Chondrocyte (in vitro differentiated cells): Measurements from ENCODE around the gene CTCF. TPM values are rescaled to one million over a fixed set of nuclear protein-coding genes. Genes with fewer than 3 reads are reported as not detected.
A peak's percentile ranks its signal among the peaks of the same experiment; 100 is the strongest.

Experiments used
- DNase-seq: peaks from one replicate; pipeline ENCODE4 v3.0.0; 2021; ENCODE audit warnings: mixed read lengths, low spot score
- H3K27ac Mint-ChIP-seq: one replicate; pipeline ENCODE4 v1.8.0; 2021; ENCODE audit warnings: mild to moderate bottlenecking, moderate library complexity, mixed read lengths; ENCODE audit not compliant: unreplicated experiment
- H3K27me3 Mint-ChIP-seq: 2 replicates; pipeline ENCODE4 v1.8.0; 2021; ENCODE audit warnings: low read depth, mixed read lengths
- H3K36me3 Mint-ChIP-seq: 2 replicates; pipeline ENCODE4 v1.8.0; 2021; ENCODE audit warnings: low read depth, mixed read lengths
- H3K4me1 Mint-ChIP-seq: 2 replicates; pipeline ENCODE4 v1.8.0; 2021; ENCODE audit warnings: low read depth, mild to moderate bottlenecking, mixed read lengths
- H3K4me3 Mint-ChIP-seq: one replicate; pipeline ENCODE4 v1.8.0; 2021; ENCODE audit warnings: mild to moderate bottlenecking, moderate library complexity, mixed read lengths; ENCODE audit not compliant: unreplicated experiment
- H3K9me3 Mint-ChIP-seq: 2 replicates; pipeline ENCODE4 v1.8.0; 2021; ENCODE audit warnings: low read depth, mixed read lengths
- CTCF ChIP-seq: fragments of 200-600 bp; sonication (generic); IDR thresholded peaks from 2 replicates; pipeline ENCODE4 v1.5.0; 2021; ENCODE audit warnings: antibody characterized with exemption, mild to moderate bottlenecking, moderate library complexity
- total RNA-seq: library from RNA; stranded (reverse); gene quantifications from 3 replicates; pipeline ENCODE4 v1.2.1, GENCODE V29; 2021

Gene CTCF
- total RNA-seq, 1 donor from 2014 or later, result 31.2 TPM

DNA sequence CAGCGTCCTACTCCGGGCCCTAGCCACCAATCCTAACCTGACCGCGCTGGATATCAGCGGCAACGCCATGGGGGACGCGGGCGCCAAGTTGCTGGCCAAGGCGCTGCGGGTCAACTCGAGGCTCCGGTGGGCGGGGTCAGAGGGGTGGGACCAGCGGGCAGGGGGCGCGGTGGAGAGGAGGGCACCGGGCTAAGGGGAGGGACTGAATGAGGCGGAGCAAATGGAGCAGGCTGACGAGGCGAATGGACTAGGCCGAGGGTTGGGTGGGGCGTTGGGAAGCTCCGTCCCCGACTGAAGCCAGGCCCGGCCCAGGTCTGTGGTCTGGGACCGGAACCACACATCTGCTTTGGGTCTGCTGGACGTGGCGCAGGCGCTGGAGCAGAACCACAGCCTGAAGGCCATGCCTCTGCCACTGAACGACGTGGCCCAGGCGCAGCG lies 87.2 kb downstream of the CTCF start:
- H3K36me3 Mint-ChIP-seq, result no peaks in the 10 kb centered on the region
- no peaks in the 10 kb centered on the region for H3K9me3 Mint-ChIP-seq
- H3K4me1 Mint-ChIP-seq, result peaks cover 5% of the 10 kb centered on the region
- H3K27ac Mint-ChIP-seq, result no peak overlapping the region
- H3K4me3 Mint-ChIP-seq, result no peak overlapping the region
- peaks cover 10% of the 10 kb centered on the region for H3K27me3 Mint-ChIP-seq
- DNase-seq, result no peak
- TF ChIP-seq CTCF, result no peak

DNA sequence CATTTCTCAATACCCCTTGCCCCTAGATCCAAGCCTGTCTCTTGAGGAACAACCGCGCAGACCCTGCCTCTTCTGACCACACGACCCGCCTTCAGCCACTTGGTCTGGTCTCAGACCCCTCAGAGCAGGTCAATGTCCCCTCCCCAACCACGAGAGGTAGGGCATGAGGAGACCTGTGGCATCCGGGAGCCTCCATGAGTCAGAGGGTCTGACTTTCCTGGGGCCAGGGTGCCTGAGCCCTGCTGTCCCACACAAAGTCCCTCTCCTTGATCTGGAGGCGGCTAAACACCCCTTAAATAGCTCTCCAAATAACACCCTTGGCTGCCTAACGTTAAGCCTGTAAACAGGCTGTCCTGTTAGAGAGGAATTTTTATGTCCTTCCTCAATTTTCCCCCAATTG lies 87.7 kb downstream of the CTCF start:
- H3K9me3 Mint-ChIP-seq, result no peaks in the 10 kb centered on the region
- DNase-seq, result no peak
- TF ChIP-seq CTCF, result no peak
- peaks cover 10% of the 10 kb centered on the region for H3K27me3 Mint-ChIP-seq
- H3K27ac Mint-ChIP-seq, result no peak overlapping the region
- peaks cover 5% of the 10 kb centered on the region for H3K4me1 Mint-ChIP-seq
- H3K36me3 Mint-ChIP-seq, result no peaks in the 10 kb centered on the region
- no peak overlapping the region for H3K4me3 Mint-ChIP-seq

- Mint-ChIP-seq H3K36me3 (no peaks in the 10 kb centered on the region), H3K9me3 (no peaks in the 10 kb centered on the region), H3K4me1 (peaks cover 5% of the 10 kb centered on the region), H3K27ac (no peak overlapping the region), H3K4me3 (no peak overlapping the region), H3K27me3 (peaks cover 13% of the 10 kb centered on the region)
- no peak for TF ChIP-seq CTCF
- DNase-seq, result no peak
Measured at GRCh38 chr16:67651039-67651438, 88.7 kb downstream of the CTCF start.

DNA sequence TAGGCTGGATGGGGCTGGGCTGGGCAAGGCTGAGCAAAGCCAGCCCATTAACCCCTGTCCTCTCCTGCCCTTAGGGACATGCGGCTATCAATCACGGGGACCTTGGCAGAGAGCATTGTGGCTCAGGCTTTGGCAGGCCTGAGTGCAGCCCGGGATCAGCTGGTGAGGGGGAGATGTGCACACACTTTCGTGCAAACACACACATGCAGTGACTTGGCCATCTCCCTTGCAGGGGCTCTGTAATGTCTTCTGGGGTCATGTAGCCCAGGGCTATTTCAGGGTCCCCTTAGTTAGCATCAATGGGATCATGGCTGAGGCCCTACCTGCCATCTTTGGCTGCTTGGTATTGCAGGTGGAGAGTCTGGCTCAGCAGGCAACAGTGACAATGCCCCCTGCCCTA lies 89.5 kb downstream of the CTCF start:
- no peaks in the 10 kb centered on the region for H3K9me3 Mint-ChIP-seq

DNA sequence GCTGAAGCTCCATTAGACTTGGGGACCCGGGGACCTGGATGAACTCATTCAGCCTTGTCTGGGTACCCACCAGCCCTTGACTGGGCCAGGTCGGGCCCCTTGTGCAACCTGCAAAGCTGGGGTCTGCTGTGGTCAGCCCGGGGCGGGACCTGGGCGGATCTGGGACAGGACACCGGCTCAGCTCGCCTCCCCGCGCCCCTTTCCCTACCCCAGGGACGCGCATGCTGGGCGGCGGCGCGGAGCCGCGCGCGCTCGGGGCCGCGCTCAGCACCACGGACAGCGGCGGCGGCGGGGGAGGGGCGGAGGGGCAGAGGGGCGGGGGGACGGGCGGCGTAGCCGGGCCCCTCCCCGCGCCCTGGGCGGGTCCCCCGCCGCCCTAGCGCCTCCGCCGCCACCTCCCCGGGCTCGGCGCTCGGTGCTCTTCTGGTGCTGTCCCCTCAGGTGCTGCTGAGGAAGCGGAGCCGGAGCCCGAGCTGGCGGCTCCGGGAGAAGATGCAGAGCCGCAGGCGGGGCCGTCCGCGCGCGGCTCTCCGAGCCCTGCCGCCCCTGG lies 90.3 kb downstream of the CTCF start:
- TF ChIP-seq CTCF, result no peak
- Mint-ChIP-seq H3K4me1 (peaks cover 5% of the 10 kb centered on the region), H3K27me3 (peaks cover 13% of the 10 kb centered on the region), H3K36me3 (no peaks in the 10 kb centered on the region), H3K4me3 (no peak overlapping the region), H3K9me3 (no peaks in the 10 kb centered on the region), H3K27ac (no peak overlapping the region)
- DNase-seq, result no peak

More for the DNA sequence above, 89.5 kb downstream of the CTCF start:
- H3K27me3 Mint-ChIP-seq, result peaks cover 13% of the 10 kb centered on the region
- H3K4me3 Mint-ChIP-seq, result peak overlapping the region; percentile 54
- no peaks in the 10 kb centered on the region for H3K36me3 Mint-ChIP-seq
- peaks cover 5% of the 10 kb centered on the region for H3K4me1 Mint-ChIP-seq
- no peak for TF ChIP-seq CTCF
- no peak for DNase-seq
- peak overlapping the region; percentile 61 for H3K27ac Mint-ChIP-seq
